SK-N-SH (cell line): Measurements from ENCODE around the gene TRAF1. TPM values are rescaled to one million over a fixed set of nuclear protein-coding genes. Genes with fewer than 3 reads are reported as not detected.

Experiments
- CTCF ChIA-PET: fragments of 300-600, 350-600 bp; formaldehyde crosslinking; extraction: SDS; loops from one replicate; lab custom pipeline; 2021; lab: Yijun Ruan, JAX
- POLR2A ChIA-PET: fragments of 350-600 bp; sonication (Branson Sonifier 250); formaldehyde crosslinking; extraction: SDS; loops from one replicate; lab custom pipeline; 2020; ENCODE audit warnings: antibody characterized with exemption, inconsistent platforms; lab: Yijun Ruan, JAX
- DNase-seq: peaks from one replicate; pipeline ENCODE4 v3.0.0; 2012
- H2AFZ ChIP-seq: fragments of 200-600 bp; sonication (generic); 2 replicates; pipeline ENCODE4 v1.8.1; 2016; ENCODE audit warnings: antibody characterized with exemption, mild to moderate bottlenecking, low read depth
- H3F3A ChIP-seq: fragments of 200-600 bp; sonication (generic); replicated peaks from 2 replicates; pipeline ENCODE3; 2016; ENCODE audit warnings: antibody characterized with exemption, mild to moderate bottlenecking; ENCODE audit not compliant: insufficient read depth
- H3K27ac ChIP-seq, 2 experiments: fragments of 200-500 bp in 1 of 2; fragments of 200-600 bp in 1 of 2; sonication (Bioruptor generic) in 1 of 2; sonication (generic), shearing (Covaris generic) in 1 of 2; 2 replicates each; pipeline versions ENCODE4 v1.5.1 to v1.6.1; 2014 to 2016; ENCODE audit warnings: low read depth in 2 of 2, inconsistent platforms in 1 of 2, low read length in 1 of 2, mild to moderate bottlenecking in 1 of 2, mixed read lengths in 1 of 2
- H3K27me3 ChIP-seq: fragments of 200-600 bp; sonication (generic), shearing (Covaris generic); 2 replicates; pipeline ENCODE4 v1.6.1; 2016; ENCODE audit warnings: mixed run types; ENCODE audit not compliant: insufficient read depth
- H3K36me3 ChIP-seq, 2 experiments: fragments of 200-500 bp in 1 of 2; fragments of 200-600 bp in 1 of 2; sonication (Bioruptor generic) in 1 of 2; sonication (generic) in 1 of 2; replicated peaks in 1 of 2; 2 replicates each; pipeline versions ENCODE3 to v1.5.1; 2014 to 2016; ENCODE audit warnings: low read length in 1 of 2, mild to moderate bottlenecking in 1 of 2; ENCODE audit not compliant: insufficient read depth in 2 of 2, control insufficient read depth in 1 of 2
- H3K4me1 ChIP-seq, 2 experiments: fragments of 200-500 bp in 1 of 2; fragments of 200-600 bp in 1 of 2; sonication (Bioruptor generic) in 1 of 2; sonication (generic), shearing (Covaris generic) in 1 of 2; 2 replicates each; pipeline versions ENCODE4 v1.5.1 to v1.6.1; 2014 to 2016; ENCODE audit warnings: low read depth in 1 of 2, low read length in 1 of 2, mixed run types in 1 of 2; ENCODE audit not compliant: insufficient read depth in 2 of 2, control insufficient read depth in 1 of 2
- H3K4me2 ChIP-seq: fragments of 200-600 bp; sonication (generic), shearing (Covaris generic); 2 replicates; pipeline ENCODE4 v1.6.1; 2017; ENCODE audit warnings: mixed run types
- H3K4me3 ChIP-seq, 2 experiments: fragments of 200-500 bp in 1 of 2; fragments of 200-600 bp in 1 of 2; sonication (Bioruptor generic) in 1 of 2; sonication (generic), shearing (Covaris generic) in 1 of 2; 2 replicates each; pipeline versions ENCODE4 v1.5.1 to v1.8.1; 2014 to 2016; ENCODE audit warnings: low read depth in 2 of 2, inconsistent platforms in 1 of 2, low read length in 1 of 2, mild to moderate bottlenecking in 1 of 2, mixed read lengths in 1 of 2, moderate library complexity in 1 of 2
- H3K79me2 ChIP-seq: fragments of 200-600 bp; sonication (generic); 2 replicates; pipeline ENCODE4 v1.8.1; 2017; ENCODE audit warnings: mild to moderate bottlenecking; ENCODE audit not compliant: insufficient read depth
- H3K9ac ChIP-seq: fragments of 200-600 bp; sonication (generic); 2 replicates; pipeline ENCODE4 v1.6.1; 2017; ENCODE audit warnings: mixed run types
- H3K9me2 ChIP-seq: fragments of 200-600 bp; sonication (generic); 2 replicates; pipeline ENCODE4 v1.6.1; 2017; ENCODE audit warnings: mixed run types
- H3K9me3 ChIP-seq: fragments of 200-600 bp; sonication (generic); 2 replicates; pipeline ENCODE4 v1.6.1; 2017; ENCODE audit warnings: mixed run types, mild to moderate bottlenecking, moderate library complexity
- H4K20me1 ChIP-seq: fragments of 200-600 bp; sonication (generic); 2 replicates; pipeline ENCODE4 v1.6.1; 2017; ENCODE audit warnings: mild to moderate bottlenecking, mixed run types; ENCODE audit not compliant: insufficient read depth
- CHD2 ChIP-seq: fragments of 150-350 bp; IDR thresholded peaks from 2 replicates; pipeline ENCODE4 v1.6.1; 2018; ENCODE audit warnings: low read length; ENCODE audit not compliant: partially characterized antibody
- ELF1 ChIP-seq: IDR thresholded peaks from 2 replicates; pipeline ENCODE4 v1.4.0; 2012
- EP300 ChIP-seq, 2 experiments: IDR thresholded peaks; 2 replicates each; pipeline versions ENCODE4 v1.4.0 to v1.6.1; 2012; ENCODE audit warnings: borderline replicate concordance in 1 of 2, low read depth in 1 of 2, low read length in 1 of 2
- FOSL2 ChIP-seq: IDR thresholded peaks from 2 replicates; pipeline ENCODE4 v1.4.0; 2012; ENCODE audit warnings: low read depth, mild to moderate bottlenecking, moderate library complexity, borderline replicate concordance
- GATA2 ChIP-seq: sonication (generic); formaldehyde crosslinking; IDR thresholded peaks from 2 replicates; pipeline ENCODE4 v1.5.0; 2020; ENCODE audit warnings: mild to moderate bottlenecking, missing genetic modification reagents
- JUND ChIP-seq: IDR thresholded peaks from 2 replicates; pipeline ENCODE4 v1.4.0; 2012
- MEF2A ChIP-seq: IDR thresholded peaks from 2 replicates; pipeline ENCODE4 v1.4.0; 2012; ENCODE audit warnings: low read depth, borderline replicate concordance
- NRF1 ChIP-seq: IDR thresholded peaks from 2 replicates; pipeline ENCODE4 v1.6.1; 2012; ENCODE audit warnings: low read depth, mild to moderate bottlenecking, low read length
- POLR2AphosphoS5 ChIP-seq: IDR thresholded peaks from 2 replicates; pipeline ENCODE4 v1.6.1; 2012; ENCODE audit warnings: low read depth, low read length
- RCOR1 ChIP-seq: fragments of 150-350 bp; IDR thresholded peaks from 2 replicates; pipeline ENCODE4 v1.6.1; 2017; ENCODE audit warnings: antibody characterized with exemption, low read length
- SIN3A ChIP-seq: IDR thresholded peaks from 2 replicates; pipeline ENCODE4 v1.6.1; 2012; ENCODE audit warnings: low read depth, mild to moderate bottlenecking, low read length, moderate library complexity, borderline replicate concordance
- TAF1 ChIP-seq: IDR thresholded peaks from 2 replicates; pipeline ENCODE4 v1.6.1; 2012; ENCODE audit warnings: low read depth, mild to moderate bottlenecking, low read length, moderate library complexity, borderline replicate concordance
- TCF12 ChIP-seq: IDR thresholded peaks from 2 replicates; pipeline ENCODE4 v1.4.0; 2012
- YY1 ChIP-seq: IDR thresholded peaks from 2 replicates; pipeline ENCODE4 v1.4.0; 2012; ENCODE audit warnings: low read depth, mild to moderate bottlenecking
- WGBS: methylation state at CpG from one replicate; pipeline ENCODE4 v1.1.6; 2017; ENCODE audit warnings: low lambda C conversion rate; 5-methylcytosine and 5-hydroxymethylcytosine counted together
- polyA plus RNA-seq, 3 experiments: library from polyadenylated mRNA; depleted of rRNA; stranded (reverse); fragments of >200 nt; gene quantifications; 2 replicates each; pipeline ENCODE4 v1.2.3, GENCODE V29; 2012
- TF ChIP-seq, protein P1 (sequence below): fragments of 150-350 bp; IDR thresholded peaks from 2 replicates; pipeline ENCODE4 v1.6.1; 2017; ENCODE audit warnings: antibody characterized with exemption, low read length, low read depth, borderline replicate concordance
- TF ChIP-seq, protein P2 (sequence below): IDR thresholded peaks from 2 replicates; pipeline ENCODE4 v1.4.0; 2012; ENCODE audit warnings: low read depth, borderline replicate concordance
- TF ChIP-seq, protein P3 (sequence below): IDR thresholded peaks from 2 replicates; pipeline ENCODE4 v1.4.0; 2012; ENCODE audit warnings: low read depth, borderline replicate concordance
- TF ChIP-seq, protein P4 (sequence below): IDR thresholded peaks from 2 replicates; pipeline ENCODE4 v1.4.0; 2012; ENCODE audit warnings: low read depth
- TF ChIP-seq, protein P5 (sequence below): fragments of 200-600 bp; sonication (generic); IDR thresholded peaks from 2 replicates; pipeline ENCODE4 v1.6.1; 2017; ENCODE audit warnings: antibody characterized with exemption, mild to moderate bottlenecking, moderate library complexity
- TF ChIP-seq, protein P6 (sequence below): fragments of 150-350 bp; IDR thresholded peaks from 2 replicates; pipeline ENCODE4 v1.6.1; 2016; ENCODE audit warnings: mild to moderate bottlenecking, low read depth, low read length

The TRAF1 gene
- polyA plus RNA-seq, 1 of the 3 experiments (the other 2 are of a cell fraction), result 1.2 TPM

DNA sequence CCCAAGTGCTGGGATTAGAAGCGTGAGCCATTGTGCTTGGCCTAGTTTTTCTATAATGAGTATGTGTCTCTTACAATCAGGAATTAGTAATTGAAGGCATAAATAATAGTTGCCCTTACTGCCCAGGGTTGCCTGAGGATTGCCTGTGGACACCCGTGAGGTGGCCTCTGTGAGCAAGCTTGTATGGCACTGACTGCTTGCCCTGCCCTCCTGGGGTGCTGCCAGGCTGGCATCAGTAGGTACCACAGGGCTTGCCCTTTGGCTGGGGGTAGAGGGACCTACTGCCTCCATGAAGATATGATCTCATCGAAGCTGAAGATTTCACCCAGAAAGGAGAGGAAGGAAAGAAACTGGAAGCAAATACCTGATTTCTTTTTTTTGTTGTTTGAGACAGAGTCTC, 25.8 kb downstream of the TRAF1 start:
- POLR2A ChIA-PET, result no interaction called here

DNA sequence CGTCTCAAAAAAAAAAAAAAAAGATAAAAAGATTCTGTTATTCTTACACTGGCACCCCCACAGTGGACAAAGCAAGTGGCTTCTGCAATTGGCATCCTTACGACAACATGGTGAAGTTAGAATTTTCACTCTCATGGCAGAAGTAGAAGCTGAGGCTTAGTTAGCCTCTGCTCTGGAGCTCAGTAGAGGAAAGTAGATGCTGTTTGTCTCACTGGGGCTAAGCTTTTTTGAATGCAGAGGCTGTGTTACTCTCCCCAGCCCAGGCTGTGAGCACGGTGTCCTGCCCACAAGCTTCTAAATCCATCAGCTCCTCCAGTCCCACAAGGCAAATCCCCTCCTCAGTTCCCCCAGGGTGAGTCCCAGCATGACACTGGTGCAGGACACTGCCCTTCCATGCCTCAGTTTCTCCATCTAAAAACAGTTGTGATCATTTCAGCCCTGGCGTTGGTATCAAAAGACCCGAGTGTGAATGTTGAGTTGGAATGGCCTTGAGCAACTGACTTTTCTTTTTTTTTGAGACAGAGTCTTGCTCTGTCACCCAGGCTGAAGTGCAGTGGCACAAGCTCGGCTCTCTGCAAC, 27.0 kb downstream of the TRAF1 start:
- ChIA-PET POLR2A (no interaction called here), CTCF (interaction anchor here (0.6 to 1.3 kb wide), 2 partner anchors 21 to 386 kb away, joined by 3 read pairs; no protein-coding TSS in a partner anchor)
- Histone ChIP-seq H3K9me2 (no peaks in the 10 kb centered on the region), H3F3A (no peaks in the 10 kb centered on the region), H3K36me3 (no peaks in the 10 kb centered on the region), H4K20me1 (no peaks in the 10 kb centered on the region), H3K9me3 (no peaks in the 10 kb centered on the region), H3K79me2 (no peaks in the 10 kb centered on the region), H3K27me3 (no peaks in the 10 kb centered on the region), H3K9ac (no peak overlapping the region), H3K4me2 (no peak overlapping the region), H3K4me3 (no peak overlapping the region), H3K4me1 (no peaks in the 10 kb centered on the region; a peak in 1 of 4 replicates), H3K27ac (no peak overlapping the region), H2AFZ (no peak overlapping the region)
- TF ChIP-seq EP300 (IDR thresholded peaks at IDR 0.05; ENCODE audit: borderline replicate concordance in 1 of 2, low read depth in 1 of 2, low read length in 1 of 2), result no peak
- no peak for TF ChIP-seq TAF1
- TF ChIP-seq YY1, result no peak
- no peak for TF ChIP-seq FOSL2
- TF ChIP-seq POLR2AphosphoS5, result no peak
- TF ChIP-seq, protein P1, sequence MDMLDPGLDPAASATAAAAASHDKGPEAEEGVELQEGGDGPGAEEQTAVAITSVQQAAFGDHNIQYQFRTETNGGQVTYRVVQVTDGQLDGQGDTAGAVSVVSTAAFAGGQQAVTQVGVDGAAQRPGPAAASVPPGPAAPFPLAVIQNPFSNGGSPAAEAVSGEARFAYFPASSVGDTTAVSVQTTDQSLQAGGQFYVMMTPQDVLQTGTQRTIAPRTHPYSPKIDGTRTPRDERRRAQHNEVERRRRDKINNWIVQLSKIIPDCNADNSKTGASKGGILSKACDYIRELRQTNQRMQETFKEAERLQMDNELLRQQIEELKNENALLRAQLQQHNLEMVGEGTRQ, result no peak
- TF ChIP-seq, protein P2, sequence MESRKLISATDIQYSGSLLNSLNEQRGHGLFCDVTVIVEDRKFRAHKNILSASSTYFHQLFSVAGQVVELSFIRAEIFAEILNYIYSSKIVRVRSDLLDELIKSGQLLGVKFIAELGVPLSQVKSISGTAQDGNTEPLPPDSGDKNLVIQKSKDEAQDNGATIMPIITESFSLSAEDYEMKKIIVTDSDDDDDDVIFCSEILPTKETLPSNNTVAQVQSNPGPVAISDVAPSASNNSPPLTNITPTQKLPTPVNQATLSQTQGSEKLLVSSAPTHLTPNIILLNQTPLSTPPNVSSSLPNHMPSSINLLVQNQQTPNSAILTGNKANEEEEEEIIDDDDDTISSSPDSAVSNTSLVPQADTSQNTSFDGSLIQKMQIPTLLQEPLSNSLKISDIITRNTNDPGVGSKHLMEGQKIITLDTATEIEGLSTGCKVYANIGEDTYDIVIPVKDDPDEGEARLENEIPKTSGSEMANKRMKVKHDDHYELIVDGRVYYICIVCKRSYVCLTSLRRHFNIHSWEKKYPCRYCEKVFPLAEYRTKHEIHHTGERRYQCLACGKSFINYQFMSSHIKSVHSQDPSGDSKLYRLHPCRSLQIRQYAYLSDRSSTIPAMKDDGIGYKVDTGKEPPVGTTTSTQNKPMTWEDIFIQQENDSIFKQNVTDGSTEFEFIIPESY, result no peak
- no peak for TF ChIP-seq CHD2
- no peak for TF ChIP-seq GATA2 (CRISPR knock-in tag)
- TF ChIP-seq MEF2A, result no peak
- no peak for TF ChIP-seq NRF1
- TF ChIP-seq TCF12, result no peak
- TF ChIP-seq, protein P3, sequence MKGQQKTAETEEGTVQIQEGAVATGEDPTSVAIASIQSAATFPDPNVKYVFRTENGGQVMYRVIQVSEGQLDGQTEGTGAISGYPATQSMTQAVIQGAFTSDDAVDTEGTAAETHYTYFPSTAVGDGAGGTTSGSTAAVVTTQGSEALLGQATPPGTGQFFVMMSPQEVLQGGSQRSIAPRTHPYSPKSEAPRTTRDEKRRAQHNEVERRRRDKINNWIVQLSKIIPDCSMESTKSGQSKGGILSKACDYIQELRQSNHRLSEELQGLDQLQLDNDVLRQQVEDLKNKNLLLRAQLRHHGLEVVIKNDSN, result no peak
- no peak for TF ChIP-seq ELF1
- no peak for TF ChIP-seq RCOR1
- TF ChIP-seq, protein P4, sequence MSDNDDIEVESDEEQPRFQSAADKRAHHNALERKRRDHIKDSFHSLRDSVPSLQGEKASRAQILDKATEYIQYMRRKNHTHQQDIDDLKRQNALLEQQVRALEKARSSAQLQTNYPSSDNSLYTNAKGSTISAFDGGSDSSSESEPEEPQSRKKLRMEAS, result no peak
- TF ChIP-seq, protein P5, sequence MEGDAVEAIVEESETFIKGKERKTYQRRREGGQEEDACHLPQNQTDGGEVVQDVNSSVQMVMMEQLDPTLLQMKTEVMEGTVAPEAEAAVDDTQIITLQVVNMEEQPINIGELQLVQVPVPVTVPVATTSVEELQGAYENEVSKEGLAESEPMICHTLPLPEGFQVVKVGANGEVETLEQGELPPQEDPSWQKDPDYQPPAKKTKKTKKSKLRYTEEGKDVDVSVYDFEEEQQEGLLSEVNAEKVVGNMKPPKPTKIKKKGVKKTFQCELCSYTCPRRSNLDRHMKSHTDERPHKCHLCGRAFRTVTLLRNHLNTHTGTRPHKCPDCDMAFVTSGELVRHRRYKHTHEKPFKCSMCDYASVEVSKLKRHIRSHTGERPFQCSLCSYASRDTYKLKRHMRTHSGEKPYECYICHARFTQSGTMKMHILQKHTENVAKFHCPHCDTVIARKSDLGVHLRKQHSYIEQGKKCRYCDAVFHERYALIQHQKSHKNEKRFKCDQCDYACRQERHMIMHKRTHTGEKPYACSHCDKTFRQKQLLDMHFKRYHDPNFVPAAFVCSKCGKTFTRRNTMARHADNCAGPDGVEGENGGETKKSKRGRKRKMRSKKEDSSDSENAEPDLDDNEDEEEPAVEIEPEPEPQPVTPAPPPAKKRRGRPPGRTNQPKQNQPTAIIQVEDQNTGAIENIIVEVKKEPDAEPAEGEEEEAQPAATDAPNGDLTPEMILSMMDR, result no peak
- 88% methylated on average over 6 of the region's 6 CpGs for WGBS
- DNase-seq, result no peak

More for the DNA sequence above, 25.8 kb downstream of the TRAF1 start:
- Histone ChIP-seq H4K20me1 (no peaks in the 10 kb centered on the region), H3K9ac (no peak overlapping the region), H3K4me3 (no peak overlapping the region), H2AFZ (no peak overlapping the region), H3K27ac (no peak overlapping the region), H3K9me2 (no peaks in the 10 kb centered on the region), H3K36me3 (no peaks in the 10 kb centered on the region), H3K4me2 (no peak overlapping the region), H3K79me2 (no peaks in the 10 kb centered on the region), H3K27me3 (no peaks in the 10 kb centered on the region), H3K4me1 (no peaks in the 10 kb centered on the region; a peak in 1 of 4 replicates), H3K9me3 (no peaks in the 10 kb centered on the region), H3F3A (no peaks in the 10 kb centered on the region)
- CTCF ChIA-PET, result interaction anchor here (1.1 kb wide), 1 partner anchor 34 kb away, joined by 3 read pairs; no protein-coding TSS in a partner anchor
- no peak for DNase-seq
- WGBS, result 100% methylated on average over 3 of the region's 3 CpGs
- TF ChIP-seq, protein P6, sequence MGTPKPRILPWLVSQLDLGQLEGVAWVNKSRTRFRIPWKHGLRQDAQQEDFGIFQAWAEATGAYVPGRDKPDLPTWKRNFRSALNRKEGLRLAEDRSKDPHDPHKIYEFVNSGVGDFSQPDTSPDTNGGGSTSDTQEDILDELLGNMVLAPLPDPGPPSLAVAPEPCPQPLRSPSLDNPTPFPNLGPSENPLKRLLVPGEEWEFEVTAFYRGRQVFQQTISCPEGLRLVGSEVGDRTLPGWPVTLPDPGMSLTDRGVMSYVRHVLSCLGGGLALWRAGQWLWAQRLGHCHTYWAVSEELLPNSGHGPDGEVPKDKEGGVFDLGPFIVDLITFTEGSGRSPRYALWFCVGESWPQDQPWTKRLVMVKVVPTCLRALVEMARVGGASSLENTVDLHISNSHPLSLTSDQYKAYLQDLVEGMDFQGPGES, result no peak
- TF ChIP-seq TCF12 (no peak), RCOR1 (no peak), YY1 (no peak), SIN3A (no peak), JUND (no peak), MEF2A (no peak)
